Measurements from ENCODE around the gene CDC123.

Gene CDC123

DNA sequence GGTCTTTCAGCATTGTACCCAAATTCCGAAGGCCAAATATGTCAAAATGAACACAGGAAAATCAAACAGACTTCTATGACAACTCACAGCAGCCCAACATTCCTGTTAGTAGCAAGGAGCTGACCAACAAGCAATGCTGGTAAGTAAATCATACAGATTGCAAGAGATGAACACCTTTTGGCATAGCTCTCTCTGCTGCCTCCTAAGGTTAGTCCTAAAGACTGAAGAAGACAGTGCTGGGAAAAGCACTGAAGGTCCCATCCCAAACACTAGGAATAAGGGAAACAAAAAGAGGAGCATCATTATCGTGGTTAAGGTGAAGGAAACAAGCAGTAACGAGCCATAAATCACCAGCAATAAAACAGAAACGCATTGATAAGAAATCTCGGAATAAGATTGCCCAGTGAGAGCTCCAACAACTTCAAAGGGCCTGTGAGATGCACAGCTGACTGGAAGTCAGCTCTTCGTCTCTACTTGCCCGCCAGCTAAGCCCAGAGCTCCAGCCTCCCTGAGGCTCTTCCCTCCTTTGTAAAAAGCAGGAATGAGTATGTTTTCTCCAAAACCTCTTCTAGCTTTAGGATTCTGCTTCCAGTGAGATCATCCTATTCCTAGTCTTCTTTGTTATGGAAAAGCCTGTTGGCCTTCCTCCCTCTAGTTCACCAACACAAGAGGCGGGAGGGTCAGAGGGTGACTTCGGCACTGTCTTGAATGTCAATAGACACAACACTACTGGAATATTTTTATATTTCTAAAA lies 15.6 kb upstream of the CDC123 start:
- no peak overlapping the region for H3K4me3 ChIP-seq (ENCODE audit: low read length)
- no peak for TF ChIP-seq ZNF274 (IDR thresholded peaks at IDR 0.05; ENCODE audit: low read depth, low read length)

DNA sequence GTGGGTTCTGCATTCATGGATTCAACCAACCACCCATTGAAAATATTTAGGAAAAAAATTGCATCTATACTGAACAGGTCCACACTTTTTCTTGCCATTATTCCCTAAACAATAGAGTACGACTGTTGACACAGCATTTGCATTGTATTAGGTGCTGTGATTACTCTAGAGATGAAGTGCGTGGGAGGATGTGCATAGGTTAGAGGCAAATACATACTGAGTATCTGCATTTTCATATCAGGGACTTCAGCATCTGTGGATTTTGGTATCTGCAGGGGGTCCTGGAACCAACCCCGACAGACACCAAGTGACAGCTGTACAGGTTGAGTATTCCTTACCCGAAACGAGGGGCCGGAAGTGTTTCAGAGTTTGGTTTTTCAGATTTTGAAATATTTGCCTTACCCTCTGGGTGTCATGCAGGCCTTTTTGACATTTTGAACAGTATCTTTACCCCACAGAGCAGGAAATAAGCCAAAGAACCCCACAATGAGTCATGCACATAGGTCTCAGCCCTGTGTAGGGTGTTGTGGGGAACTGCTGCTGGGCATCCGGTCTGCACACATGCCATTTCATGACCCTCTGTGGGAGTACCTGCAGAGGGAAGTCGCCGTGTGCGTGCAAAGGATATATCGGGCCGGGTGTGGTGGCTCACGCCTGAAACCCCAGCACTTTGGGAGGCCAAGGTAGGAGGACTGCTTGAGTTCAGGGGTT lies 14.8 kb upstream of the CDC123 start:
- no peak for TF ChIP-seq ZNF274 (IDR thresholded peaks at IDR 0.05; ENCODE audit: low read depth, low read length)
- no peak overlapping the region for H3K4me3 ChIP-seq (ENCODE audit: low read length)

DNA sequence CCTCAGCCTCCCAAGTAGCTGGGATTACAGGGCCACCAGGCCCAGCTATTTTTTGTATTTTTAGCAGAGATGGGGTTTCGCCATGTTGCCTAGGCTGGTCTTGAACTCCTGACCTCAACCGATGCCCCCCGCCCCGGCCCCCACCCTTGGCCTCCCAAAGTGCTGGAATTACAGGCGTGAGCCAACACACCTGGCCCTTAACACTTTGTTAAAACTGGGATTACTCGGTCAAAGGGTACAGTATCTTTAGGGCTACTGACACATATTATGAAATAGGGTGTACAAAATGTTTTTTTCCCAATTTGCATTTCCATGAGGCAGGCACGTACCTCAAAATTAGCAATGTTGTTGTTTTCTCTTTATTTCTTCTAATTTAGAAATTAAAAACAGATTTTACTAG lies 11.8 kb upstream of the CDC123 start:
- TF ChIP-seq ZNF274 (IDR thresholded peaks at IDR 0.05; ENCODE audit: low read depth, low read length), result no peak
- H3K4me3 ChIP-seq (ENCODE audit: low read length), result no peak overlapping the region

DNA sequence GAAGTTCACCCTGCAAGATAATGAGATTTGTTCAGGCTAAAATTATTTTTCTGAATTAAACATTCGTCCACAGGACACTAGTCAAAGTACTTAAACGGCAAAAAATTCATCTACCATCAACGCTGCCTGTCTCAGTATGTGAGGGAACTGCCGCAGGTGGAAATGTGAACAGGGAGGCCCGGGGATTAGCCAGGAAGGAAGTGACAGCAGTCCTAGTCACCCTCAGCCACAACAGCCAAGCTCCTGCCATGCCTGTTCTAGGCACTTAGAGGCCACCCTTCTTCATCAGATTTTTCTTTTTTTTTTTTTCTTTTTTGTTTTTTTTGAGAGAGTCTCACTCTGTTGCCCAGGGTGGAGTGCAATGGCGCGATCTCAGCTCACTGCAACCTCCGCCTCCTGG lies 9.7 kb upstream of the CDC123 start:
- no peak overlapping the region for H3K4me3 ChIP-seq (ENCODE audit: low read length)
- TF ChIP-seq ZNF274 (IDR thresholded peaks at IDR 0.05; ENCODE audit: low read depth, low read length), result no peak

DNA sequence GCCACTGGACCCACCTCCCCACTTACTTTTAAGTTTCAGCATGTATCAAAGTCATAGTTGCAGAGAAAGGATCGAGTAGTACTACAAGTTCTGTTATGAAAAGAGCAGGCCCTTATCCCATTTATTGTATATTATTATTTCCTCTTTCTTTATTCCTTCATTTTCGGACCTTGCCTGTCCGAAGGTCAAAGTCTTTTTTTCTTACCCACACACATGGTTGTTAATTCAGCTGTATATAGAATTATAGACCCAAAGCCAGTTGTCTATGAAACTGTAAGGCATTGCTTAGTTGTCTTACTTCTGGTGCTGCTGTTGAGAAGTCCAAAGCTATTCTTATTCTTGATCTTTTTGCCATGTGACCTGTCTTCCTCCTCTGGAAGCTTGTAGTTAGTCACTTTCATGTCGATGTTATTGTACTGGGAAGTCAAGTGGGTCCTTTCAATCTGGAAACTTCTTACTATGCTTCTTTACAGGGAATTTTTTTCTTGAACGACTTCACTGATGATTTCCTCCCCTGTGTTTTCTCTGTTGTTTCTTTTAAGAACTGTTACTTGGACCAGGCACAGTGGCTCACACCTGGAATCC lies 8.6 kb upstream of the CDC123 start:
- no peak overlapping the region for H3K4me3 ChIP-seq (ENCODE audit: low read length)
- TF ChIP-seq ZNF274 (IDR thresholded peaks at IDR 0.05; ENCODE audit: low read depth, low read length), result no peak

DNA sequence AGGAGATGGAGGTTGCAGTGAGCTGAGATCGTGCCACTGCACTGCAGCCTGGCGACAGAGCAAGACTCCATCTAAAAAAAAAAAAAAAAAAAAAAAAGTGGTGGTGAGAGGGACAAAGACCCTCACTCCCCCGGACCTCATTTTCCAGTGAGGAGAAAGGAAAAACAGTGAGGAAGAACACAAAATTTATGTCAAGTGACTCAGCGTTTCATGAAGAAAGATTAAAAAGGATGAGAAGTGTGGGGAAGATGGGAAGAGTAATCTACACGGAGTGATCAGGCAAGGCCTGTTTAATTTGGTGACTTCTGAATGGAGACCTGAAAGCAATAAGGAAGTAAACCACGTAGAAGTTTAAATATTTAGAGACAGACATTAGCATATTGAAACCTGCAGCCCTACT lies 7.3 kb upstream of the CDC123 start:
- H3K4me3 ChIP-seq (ENCODE audit: low read length), result no peak overlapping the region
- TF ChIP-seq ZNF274 (IDR thresholded peaks at IDR 0.05; ENCODE audit: low read depth, low read length), result no peak

DNA sequence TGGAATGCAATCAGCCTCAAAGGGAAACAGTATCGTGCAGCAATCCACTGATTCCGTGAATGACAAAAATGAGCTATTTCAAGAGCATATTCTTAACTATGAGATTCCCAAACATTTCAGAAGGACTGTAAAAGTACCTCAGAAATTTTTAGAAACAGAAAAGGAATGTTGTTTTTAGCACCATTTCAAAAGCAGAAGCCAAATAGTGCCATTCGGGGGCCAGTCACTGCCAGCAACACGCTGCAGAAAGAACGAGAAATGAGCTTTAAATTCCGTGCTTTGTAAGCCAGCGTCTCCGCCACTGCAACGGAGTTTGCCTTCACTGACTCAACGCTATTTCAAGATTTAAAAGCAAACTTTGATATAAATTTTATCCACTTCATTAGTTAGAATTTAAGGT lies 6.6 kb upstream of the CDC123 start:
- no peak for TF ChIP-seq ZNF274 (IDR thresholded peaks at IDR 0.05; ENCODE audit: low read depth, low read length)
- no peak overlapping the region for H3K4me3 ChIP-seq (ENCODE audit: low read length)

DNA sequence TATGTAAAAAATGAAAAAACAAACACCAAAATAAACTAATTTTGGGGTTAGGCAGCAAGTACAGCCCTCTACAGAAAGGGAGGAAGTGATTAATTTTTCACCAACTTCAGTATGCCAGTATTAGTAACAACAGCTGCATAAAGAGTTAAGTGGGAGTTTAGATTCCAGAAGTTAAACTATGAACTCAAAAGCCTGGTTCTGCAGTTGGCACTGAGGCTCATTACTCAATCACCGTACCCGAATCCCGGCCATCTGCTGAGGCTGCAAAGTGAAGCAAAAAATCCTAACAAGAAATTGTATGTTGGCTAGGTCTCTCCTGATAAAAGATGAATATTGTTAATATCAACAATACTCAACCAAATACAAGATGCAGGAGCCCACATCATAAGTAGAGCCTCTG lies 4.3 kb upstream of the CDC123 start:
- no peak overlapping the region for H3K4me3 ChIP-seq (ENCODE audit: low read length)
- TF ChIP-seq ZNF274 (IDR thresholded peaks at IDR 0.05; ENCODE audit: low read depth, low read length), result no peak

DNA sequence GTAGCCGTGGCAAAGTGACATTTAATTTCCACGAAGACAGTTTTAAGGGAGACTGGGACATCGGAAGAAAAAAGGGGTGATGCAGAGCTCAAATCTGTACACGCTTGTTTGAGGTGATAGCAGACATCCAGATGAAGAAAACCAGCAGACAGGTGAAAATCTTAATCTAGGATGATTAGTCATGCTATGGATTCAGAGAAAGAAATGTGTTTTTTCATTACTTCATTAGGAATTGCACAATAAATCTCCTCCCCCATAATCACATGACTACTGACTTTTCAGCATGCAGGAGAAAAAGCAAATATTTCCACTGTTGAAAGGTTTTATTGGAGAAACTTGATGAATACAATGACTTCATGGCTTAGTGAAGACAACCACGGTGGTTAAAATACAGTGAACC lies 2.8 kb upstream of the CDC123 start:
- H3K4me3 ChIP-seq (ENCODE audit: low read length), result no peak overlapping the region
- no peak for TF ChIP-seq ZNF274 (IDR thresholded peaks at IDR 0.05; ENCODE audit: low read depth, low read length)

DNA sequence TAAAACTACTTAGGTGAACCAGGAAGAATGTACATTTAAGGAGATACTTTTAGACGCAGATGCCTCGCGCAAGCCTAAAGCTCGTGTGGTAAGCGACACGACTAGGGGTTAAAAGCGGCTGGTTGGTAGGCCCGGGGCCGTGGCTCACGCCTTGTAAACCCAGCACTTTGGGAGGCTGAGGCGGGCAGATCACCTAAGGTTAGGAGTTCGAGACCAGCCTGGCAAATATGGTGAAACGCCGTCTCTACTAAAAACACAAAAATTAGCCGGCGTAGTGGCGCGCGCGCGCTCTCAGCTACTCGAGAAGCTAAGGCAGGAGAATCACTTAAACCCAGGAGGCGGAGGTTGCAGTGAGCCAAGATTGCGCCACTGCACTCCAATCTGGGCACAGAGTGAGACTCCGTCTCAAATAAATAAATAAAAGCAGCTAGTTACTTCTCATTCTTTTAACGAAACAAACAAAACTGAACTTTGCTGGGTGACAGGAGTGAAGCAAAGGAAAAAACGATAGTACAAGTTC lies 1.2 kb upstream of the CDC123 start:
- H3K4me3 ChIP-seq (ENCODE audit: low read length), result peak overlapping the region; percentile 94
- no peak for TF ChIP-seq ZNF274 (IDR thresholded peaks at IDR 0.05; ENCODE audit: low read depth, low read length)

DNA sequence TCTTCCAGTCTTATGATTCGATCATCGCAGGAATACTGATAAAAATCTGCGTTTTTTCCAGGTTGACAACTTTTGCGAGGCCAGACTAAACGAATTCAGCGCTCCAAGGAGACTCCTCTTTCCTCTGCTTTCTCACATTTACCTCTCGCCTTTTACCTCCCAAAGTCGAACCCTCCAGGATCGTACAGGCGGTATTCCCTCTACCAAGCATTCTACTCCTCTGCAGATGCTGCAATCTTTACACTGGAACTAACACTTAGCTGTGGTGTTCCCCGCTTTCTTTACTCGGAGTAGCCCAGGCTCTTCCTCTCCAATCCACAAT lies 746 bp upstream of the CDC123 start:
- H3K4me3 ChIP-seq (ENCODE audit: low read length), result peak overlapping the region; percentile 94
- TF ChIP-seq ZNF274 (IDR thresholded peaks at IDR 0.05; ENCODE audit: low read depth, low read length), result no peak

DNA sequence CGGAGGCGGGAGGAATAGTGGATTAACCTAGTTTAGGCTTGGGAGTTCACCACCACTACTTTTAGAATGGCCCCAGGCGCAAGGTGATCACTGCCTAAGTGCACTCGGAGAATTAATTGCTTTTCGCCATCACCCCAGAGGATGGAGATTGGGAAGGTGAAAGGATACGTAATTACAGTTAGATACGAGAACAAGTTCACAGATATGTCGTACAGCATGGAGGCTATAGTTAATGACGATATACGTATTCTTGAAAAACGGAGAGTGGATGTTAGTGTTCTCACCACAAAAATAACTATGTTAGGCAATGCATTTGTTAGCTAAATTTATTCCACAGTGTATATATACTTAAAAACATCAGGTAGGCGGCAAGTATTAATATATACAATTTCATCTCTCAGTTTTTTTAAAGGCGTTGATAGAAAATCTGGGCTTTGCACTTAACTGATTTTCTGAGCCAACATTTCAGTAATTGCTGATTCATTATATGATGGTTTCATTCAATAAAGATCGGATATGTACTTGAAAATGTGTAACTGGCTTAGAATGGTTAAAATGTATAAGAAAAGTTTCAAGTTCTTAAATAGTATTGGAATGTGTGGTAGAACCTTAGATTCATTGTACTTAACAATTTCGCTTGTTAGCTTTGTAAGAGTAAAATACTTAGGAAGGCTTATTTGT lies 683 bp downstream of the CDC123 start:
- H3K4me3 ChIP-seq (ENCODE audit: low read length), result peak overlapping the region; percentile 94
- TF ChIP-seq ZNF274 (IDR thresholded peaks at IDR 0.05; ENCODE audit: low read depth, low read length), result no peak

DNA sequence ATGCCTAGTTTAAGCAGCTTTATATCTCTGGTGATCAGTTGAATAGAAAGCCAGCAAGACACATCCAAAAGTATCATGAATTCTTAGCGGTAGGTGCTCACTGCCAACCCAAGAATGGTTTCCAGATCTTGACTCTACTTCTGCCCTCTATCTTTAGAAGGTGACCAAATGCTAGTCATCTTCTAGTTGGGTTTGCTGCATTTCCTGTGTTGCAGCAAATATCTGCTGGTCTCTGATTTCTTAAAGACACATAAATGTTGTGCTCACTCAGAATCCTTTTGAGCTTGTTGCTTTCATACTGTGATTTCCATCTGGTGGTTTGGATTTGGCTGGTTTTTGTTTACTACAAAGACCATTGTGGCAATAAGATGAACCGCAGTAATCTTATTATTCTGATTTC lies 2.2 kb downstream of the CDC123 start:
- H3K4me3 ChIP-seq (ENCODE audit: low read length), result no peak overlapping the region

DNA sequence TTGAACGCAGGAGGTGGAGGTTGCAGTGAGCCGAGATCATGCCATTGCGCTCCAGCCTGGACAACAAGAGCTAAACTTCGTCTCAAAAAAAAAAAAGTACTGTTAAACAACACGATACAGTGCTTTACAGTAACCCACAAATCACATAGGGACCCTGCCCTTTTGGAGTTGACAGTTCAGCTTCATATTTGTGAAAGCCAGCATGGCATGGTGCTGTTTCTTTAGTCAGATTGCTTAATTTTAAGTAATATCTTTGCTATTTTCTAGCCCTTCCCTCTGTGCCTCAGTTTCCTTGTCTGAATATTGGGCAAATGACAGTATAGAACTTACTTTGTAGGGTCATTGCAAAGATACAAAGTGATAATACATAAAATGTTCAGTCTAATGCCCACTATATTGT lies 4.9 kb downstream of the CDC123 start:
- TF ChIP-seq ZNF274 (IDR thresholded peaks at IDR 0.05; ENCODE audit: low read depth, low read length), result no peak
- H3K4me3 ChIP-seq (ENCODE audit: low read length), result no peak overlapping the region

More for the DNA sequence above, 2.2 kb downstream of the CDC123 start:
- no peak for TF ChIP-seq ZNF274 (IDR thresholded peaks at IDR 0.05; ENCODE audit: low read depth, low read length)
